Measurements from ENCODE around the gene ANTXR1. TPM values are rescaled to one million over a fixed set of nuclear protein-coding genes. Genes with fewer than 3 reads are reported as not detected.

Gene ANTXR1
- total and polyA plus RNA-seq, 9 of the 15 experiments (the other 6 are each of a cell fraction or from before 2014, with no cell fraction given): 0.07 to 1.00 (median 0.54) TPM

DNA sequence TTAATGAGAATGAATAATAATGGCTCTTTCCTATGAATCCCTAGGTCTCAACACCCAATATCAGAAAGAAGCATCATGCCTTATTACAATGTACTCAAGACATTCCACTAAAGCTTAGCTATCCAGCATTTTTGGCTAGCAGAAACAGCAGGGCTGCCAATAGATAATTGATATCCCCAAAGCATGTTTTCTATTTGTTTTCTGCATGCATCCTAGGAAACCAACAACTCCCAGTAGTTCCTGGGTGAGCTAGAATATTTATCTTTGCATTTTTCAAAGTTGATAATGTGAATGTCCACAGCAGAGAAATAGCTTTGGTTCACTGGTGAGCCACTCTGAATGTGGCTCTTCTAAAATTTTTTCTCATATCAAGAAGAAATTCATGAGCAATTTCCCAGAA, 5.8 kb upstream of the ANTXR1 start:
- H3K79me2 ChIP-seq (ENCODE audit: control insufficient read depth, insufficient read depth, low read length): no peaks in the 10 kb centered on the region
- peaks cover 0 to 7% of the 10 kb centered on the region in 2 experiments; a peak in 2 of 5 replicates for H3K27me3 ChIP-seq (ENCODE audit: control insufficient read depth in 2 of 2, insufficient read depth in 2 of 2, low read length in 2 of 2)
- H4K20me1 ChIP-seq (replicated peaks; ENCODE audit: control insufficient read depth, insufficient read depth, low read length): no peaks in the 10 kb centered on the region
- no peak overlapping the region for H3K9ac ChIP-seq (ENCODE audit: insufficient read depth in 1 of 2, low read depth in 2 of 2, low read length in 2 of 2)
- DNase-seq (ENCODE audit: extremely low read depth in 1 of 4, low spot score in 3 of 4) (no peak), FAIRE-seq (no peak), ATAC-seq (no peak)
- H3K4me3 ChIP-seq: no peak overlapping the region
- BruUV-seq (replicated peaks): no TSS peak
- no peaks in the 10 kb centered on the region for H3K9me3 ChIP-seq (replicated peaks; ENCODE audit: control insufficient read depth, insufficient read depth, low read depth, low read length)
- H3K4me2 ChIP-seq (ENCODE audit: insufficient read depth, low read length): no peak overlapping the region
- H3K27ac ChIP-seq (ENCODE audit: extremely low read depth, low read depth, low read length): no peak overlapping the region
- H3K4me1 ChIP-seq (replicated peaks in 1 of 2; ENCODE audit: control insufficient read depth in 2 of 2, insufficient read depth in 2 of 2, low read length in 2 of 2): no peaks in the 10 kb centered on the region
- CTCF ChIA-PET (ENCODE audit: low intra/inter-chr PET ratio): no interaction called here
- H3K9me1 ChIP-seq (ENCODE audit: control insufficient read depth, insufficient read depth, low read length): no peaks in the 10 kb centered on the region
- no peak overlapping the region for H2AFZ ChIP-seq (ENCODE audit: low read depth, low read length)
- intact Hi-C loops (cut with micrococcal nuclease): no loop called here
- in situ Hi-C loops (cut with MboI): no loop called here
- POLR2A ChIA-PET: no interaction called here
- H3K36me3 ChIP-seq (ENCODE audit: control insufficient read depth, insufficient read depth, low read length): no peaks in the 10 kb centered on the region
- TF ChIP-seq, protein P1, sequence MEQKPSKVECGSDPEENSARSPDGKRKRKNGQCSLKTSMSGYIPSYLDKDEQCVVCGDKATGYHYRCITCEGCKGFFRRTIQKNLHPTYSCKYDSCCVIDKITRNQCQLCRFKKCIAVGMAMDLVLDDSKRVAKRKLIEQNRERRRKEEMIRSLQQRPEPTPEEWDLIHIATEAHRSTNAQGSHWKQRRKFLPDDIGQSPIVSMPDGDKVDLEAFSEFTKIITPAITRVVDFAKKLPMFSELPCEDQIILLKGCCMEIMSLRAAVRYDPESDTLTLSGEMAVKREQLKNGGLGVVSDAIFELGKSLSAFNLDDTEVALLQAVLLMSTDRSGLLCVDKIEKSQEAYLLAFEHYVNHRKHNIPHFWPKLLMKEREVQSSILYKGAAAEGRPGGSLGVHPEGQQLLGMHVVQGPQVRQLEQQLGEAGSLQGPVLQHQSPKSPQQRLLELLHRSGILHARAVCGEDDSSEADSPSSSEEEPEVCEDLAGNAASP (IDR thresholded peaks at IDR 0.05): no peak
- TF ChIP-seq CREB1 (IDR thresholded peaks at IDR 0.05) (no peak), CREB1 (CRISPR knock-in tag; IDR thresholded peaks at IDR 0.05) (no peak), NFATC3 (IDR thresholded peaks at IDR 0.05) (no peak), CCNT2 (IDR thresholded peaks at IDR 0.05; ENCODE audit: borderline replicate concordance, extremely low read depth, insufficient read length, low read depth, low read length) (no peak), NR3C1 (CRISPR knock-in tag; IDR thresholded peaks at IDR 0.05) (no peak), ZBTB17 (CRISPR knock-in tag; IDR thresholded peaks at IDR 0.05) (no peak), SNRNP70 (optimal IDR thresholded peaks at IDR 0.05; ENCODE audit: low read depth, low read length) (no peak), CBFA2T2 (conservative IDR thresholded peaks at IDR 0.05) (no peak), NBN (IDR thresholded peaks at IDR 0.05; ENCODE audit: low read depth) (no peak), MAFK (IDR thresholded peaks at IDR 0.05; ENCODE audit: low read length) (no peak), ZFP1 (CRISPR knock-in tag; IDR thresholded peaks at IDR 0.05) (no peak), PTTG1 (tag; IDR thresholded peaks at IDR 0.05; ENCODE audit: low read depth) (no peak), SREBF1 (IDR thresholded peaks at IDR 0.05; ENCODE audit: borderline replicate concordance, low read depth, low read length) (no peak), STAT5A (IDR thresholded peaks at IDR 0.05; ENCODE audit: borderline replicate concordance, low read length) (no peak)
- TF ChIP-seq, protein P2, sequence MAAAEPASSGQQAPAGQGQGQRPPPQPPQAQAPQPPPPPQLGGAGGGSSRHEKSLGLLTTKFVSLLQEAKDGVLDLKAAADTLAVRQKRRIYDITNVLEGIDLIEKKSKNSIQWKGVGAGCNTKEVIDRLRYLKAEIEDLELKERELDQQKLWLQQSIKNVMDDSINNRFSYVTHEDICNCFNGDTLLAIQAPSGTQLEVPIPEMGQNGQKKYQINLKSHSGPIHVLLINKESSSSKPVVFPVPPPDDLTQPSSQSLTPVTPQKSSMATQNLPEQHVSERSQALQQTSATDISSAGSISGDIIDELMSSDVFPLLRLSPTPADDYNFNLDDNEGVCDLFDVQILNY (CRISPR knock-in tag; IDR thresholded peaks at IDR 0.05): no peak
- TF ChIP-seq, protein P3, sequence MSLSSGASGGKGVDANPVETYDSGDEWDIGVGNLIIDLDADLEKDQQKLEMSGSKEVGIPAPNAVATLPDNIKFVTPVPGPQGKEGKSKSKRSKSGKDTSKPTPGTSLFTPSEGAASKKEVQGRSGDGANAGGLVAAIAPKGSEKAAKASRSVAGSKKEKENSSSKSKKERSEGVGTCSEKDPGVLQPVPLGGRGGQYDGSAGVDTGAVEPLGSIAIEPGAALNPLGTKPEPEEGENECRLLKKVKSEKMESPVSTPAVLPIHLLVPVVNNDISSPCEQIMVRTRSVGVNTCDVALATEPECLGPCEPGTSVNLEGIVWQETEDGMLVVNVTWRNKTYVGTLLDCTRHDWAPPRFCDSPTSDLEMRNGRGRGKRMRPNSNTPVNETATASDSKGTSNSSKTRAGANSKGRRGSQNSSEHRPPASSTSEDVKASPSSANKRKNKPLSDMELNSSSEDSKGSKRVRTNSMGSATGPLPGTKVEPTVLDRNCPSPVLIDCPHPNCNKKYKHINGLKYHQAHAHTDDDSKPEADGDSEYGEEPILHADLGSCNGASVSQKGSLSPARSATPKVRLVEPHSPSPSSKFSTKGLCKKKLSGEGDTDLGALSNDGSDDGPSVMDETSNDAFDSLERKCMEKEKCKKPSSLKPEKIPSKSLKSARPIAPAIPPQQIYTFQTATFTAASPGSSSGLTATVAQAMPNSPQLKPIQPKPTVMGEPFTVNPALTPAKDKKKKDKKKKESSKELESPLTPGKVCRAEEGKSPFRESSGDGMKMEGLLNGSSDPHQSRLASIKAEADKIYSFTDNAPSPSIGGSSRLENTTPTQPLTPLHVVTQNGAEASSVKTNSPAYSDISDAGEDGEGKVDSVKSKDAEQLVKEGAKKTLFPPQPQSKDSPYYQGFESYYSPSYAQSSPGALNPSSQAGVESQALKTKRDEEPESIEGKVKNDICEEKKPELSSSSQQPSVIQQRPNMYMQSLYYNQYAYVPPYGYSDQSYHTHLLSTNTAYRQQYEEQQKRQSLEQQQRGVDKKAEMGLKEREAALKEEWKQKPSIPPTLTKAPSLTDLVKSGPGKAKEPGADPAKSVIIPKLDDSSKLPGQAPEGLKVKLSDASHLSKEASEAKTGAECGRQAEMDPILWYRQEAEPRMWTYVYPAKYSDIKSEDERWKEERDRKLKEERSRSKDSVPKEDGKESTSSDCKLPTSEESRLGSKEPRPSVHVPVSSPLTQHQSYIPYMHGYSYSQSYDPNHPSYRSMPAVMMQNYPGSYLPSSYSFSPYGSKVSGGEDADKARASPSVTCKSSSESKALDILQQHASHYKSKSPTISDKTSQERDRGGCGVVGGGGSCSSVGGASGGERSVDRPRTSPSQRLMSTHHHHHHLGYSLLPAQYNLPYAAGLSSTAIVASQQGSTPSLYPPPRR (CRISPR knock-in tag; IDR thresholded peaks at IDR 0.05; ENCODE audit: borderline replicate concordance): no peak
